NOMO-1 (cell line): ENCODE data around the gene BRAT1.
"Not testable (repeated sequence)": the region's sequence is repeated elsewhere in the genome, so short reads cannot be mapped to it uniquely, and the experiment has no call there.

Experiments used
- DNase-seq, 2 experiments: peaks; one replicate each; lab custom pipeline; 2025; ENCODE audit not compliant: unreplicated experiment in 2 of 2; lab: John Stamatoyannopoulos, UW

BRAT1 gene

GRCh38 chr7:2555121-2556052, at the start of gene BRAT1:
Gene BRAT1 (minus strand): TSS chr7:2555524. CDS start chr7:2554431, 1,093 bp downstream.
- DNase-seq: peak; percentile 87 to 93

GRCh38 chr7:2604608-2605174, 49.4 kb upstream of the BRAT1 start:
- DNase-seq: no peak

- no peak for DNase-seq
Observed at GRCh38 chr7:2603044-2603965, 48.0 kb upstream of the BRAT1 start.

GRCh38 chr7:2602406-2603043, 47.2 kb upstream of the BRAT1 start:
- DNase-seq: no peak

GRCh38 chr7:2601907-2602306, 46.6 kb upstream of the BRAT1 start:
- DNase-seq: no peak

- DNase-seq: no peak
Observed at GRCh38 chr7:2601065-2601464, 45.7 kb upstream of the BRAT1 start.

GRCh38 chr7:2598154-2598823, 43.0 kb upstream of the BRAT1 start:
- DNase-seq: no peak

- DNase-seq: no peak
Observed at GRCh38 chr7:2597273-2597640, 41.9 kb upstream of the BRAT1 start.

- DNase-seq: no peak
Observed at GRCh38 chr7:2596464-2597272, 41.3 kb upstream of the BRAT1 start.

- no peak for DNase-seq
Observed at GRCh38 chr7:2595258-2595860, 40.0 kb upstream of the BRAT1 start.

- DNase-seq: no peak
Observed at GRCh38 chr7:2594599-2594998, 39.3 kb upstream of the BRAT1 start.

GRCh38 chr7:2593036-2593727, 37.9 kb upstream of the BRAT1 start:
- no peak for DNase-seq

- no peak for DNase-seq
Observed at GRCh38 chr7:2592375-2592865, 37.1 kb upstream of the BRAT1 start.

- not testable (repeated sequence) for DNase-seq
Observed at GRCh38 chr7:2589941-2590340, 34.6 kb upstream of the BRAT1 start.

GRCh38 chr7:2589341-2589740, 34.0 kb upstream of the BRAT1 start:
- DNase-seq: no peak

- DNase-seq: no peak
Observed at GRCh38 chr7:2587778-2588177, 32.5 kb upstream of the BRAT1 start.

- no peak for DNase-seq
Observed at GRCh38 chr7:2587134-2587533, 31.8 kb upstream of the BRAT1 start.

GRCh38 chr7:2586326-2587020, 31.1 kb upstream of the BRAT1 start:
- no peak for DNase-seq
